T-cell (primary cell): ENCODE results near the gene TSPEAR. TPM values are rescaled to one million over a fixed set of nuclear protein-coding genes. Genes with fewer than 3 reads are reported as not detected.
"Not testable (repeated sequence)": the region's sequence is repeated elsewhere in the genome, so short reads cannot be mapped to it uniquely, and the experiment has no call there.

Experiments used
- ATAC-seq, 4 experiments: fragments of 200-7000 bp in 3 of 4; fragments of 150-1000 bp in 1 of 4; cut with Tn5 transposase; replicated peaks in 1 of 4; 1 replicate in 3 of 4; 2 replicates in 1 of 4; pipeline ENCODE4 v1.10.0; 2021; ENCODE audit warnings: moderate library complexity in 3 of 4, mild to moderate bottlenecking in 2 of 4, moderate number of reproducible peaks in 1 of 4
- CTCF ChIA-PET, 2 donors: fragments of 300-600 bp; sonication (Branson Sonifier 250); formaldehyde crosslinking; loops; one replicate each; lab custom pipeline; 2022; ENCODE audit warnings: antibody characterized with exemption in 2 of 2; lab: Charles Lee
- POLR2A ChIA-PET, 2 donors: fragments of 300-600 bp; sonication (Branson Sonifier 250); formaldehyde crosslinking; loops; one replicate each; lab custom pipeline; 2022; ENCODE audit warnings: antibody characterized with exemption in 2 of 2; lab: Charles Lee
- DNase-seq, 35 experiments: peaks; one replicate each; pipeline versions ENCODE4 v3.0.0 to v3.0.0-alpha.2; 2013 to 2023
- H3K27ac ChIP-seq: one replicate; pipeline ENCODE4 v1.5.1; 2013; ENCODE audit warnings: low read length
- H3K27me3 ChIP-seq, 2 experiments: replicated peaks in 1 of 2; 1 replicate in 1 of 2; 2 replicates in 1 of 2; pipeline versions ENCODE4 v1.6.1 to v1.7.0; 2013; ENCODE audit warnings: low read length in 1 of 2, mixed read lengths in 1 of 2; ENCODE audit not compliant: control insufficient read depth in 2 of 2, insufficient read depth in 2 of 2; ENCODE audit errors: extremely low read depth in 1 of 2
- H3K36me3 ChIP-seq, 2 donors: 1 replicate in 1 of 2; 2 replicates in 1 of 2; pipeline versions ENCODE4 v1.6.1 to v1.7.0; 2013; ENCODE audit warnings: low read length in 1 of 2; ENCODE audit not compliant: control insufficient read depth in 2 of 2, insufficient read depth in 1 of 2; ENCODE audit errors: extremely low read depth in 1 of 2
- H3K4me1 ChIP-seq, 2 experiments: 1 replicate in 1 of 2; 2 replicates in 1 of 2; pipeline versions ENCODE4 v1.6.1 to v1.7.0; 2013; ENCODE audit warnings: low read length in 2 of 2, mixed read lengths in 1 of 2; ENCODE audit not compliant: insufficient read depth in 2 of 2, control insufficient read depth in 1 of 2; ENCODE audit errors: extremely low read depth in 1 of 2
- H3K4me3 ChIP-seq, 2 donors: 1 replicate in 1 of 2; 2 replicates in 1 of 2; pipeline versions ENCODE4 v1.5.1 to v1.7.0; 2013; ENCODE audit warnings: mild to moderate bottlenecking in 2 of 2, low read length in 1 of 2, moderate library complexity in 1 of 2; ENCODE audit not compliant: control insufficient read depth in 1 of 2; ENCODE audit errors: extremely low read depth in 1 of 2
- H3K9me3 ChIP-seq: 2 replicates; pipeline ENCODE4 v1.7.0; 2013
- H3K27ac Mint-ChIP-seq, 2 donors: one replicate each; pipeline ENCODE4 v1.8.0; 2020 to 2021; ENCODE audit warnings: mild to moderate bottlenecking in 2 of 2, mixed read lengths in 2 of 2
- H3K27me3 Mint-ChIP-seq, 2 donors: one replicate each; pipeline ENCODE4 v1.8.0; 2021 to 2022; ENCODE audit warnings: mixed read lengths in 2 of 2
- H3K36me3 Mint-ChIP-seq: one replicate; pipeline ENCODE4 v1.8.0; 2021; ENCODE audit warnings: mixed read lengths
- H3K4me1 Mint-ChIP-seq, 3 donors: one replicate each; pipeline ENCODE4 v1.8.0; 2020 to 2022; ENCODE audit warnings: mixed read lengths in 3 of 3, mild to moderate bottlenecking in 1 of 3
- H3K4me3 Mint-ChIP-seq, 3 donors: one replicate each; pipeline ENCODE4 v1.8.0; 2020 to 2022; ENCODE audit warnings: mild to moderate bottlenecking in 3 of 3, mixed read lengths in 3 of 3, moderate library complexity in 3 of 3
- H3K9me3 Mint-ChIP-seq, 3 donors: one replicate each; pipeline ENCODE4 v1.8.0; 2020 to 2022; ENCODE audit warnings: mixed read lengths in 3 of 3
- WGBS: methylation state at CpG from one replicate; pipeline ENCODE4 v1.1.5; 2013; ENCODE audit warnings: missing lambda C conversion rate; ENCODE audit not compliant: insufficient coverage; 5-methylcytosine and 5-hydroxymethylcytosine counted together
- total RNA-seq, 35 experiments: library from RNA in 6 of 35; stranded (reverse) in 6 of 35; fragments of 120-200 nt in 1 of 35; gene quantifications; one replicate each; pipeline versions ENCODE4 v1.2.1 to v1.2.4 and lab custom pipeline; 2013 to 2026

Gene TSPEAR
- total RNA-seq, 5 donors from 2014 or later (not counting 1 experiment from before 2014, with no cell fraction given), result not detected

DNA sequence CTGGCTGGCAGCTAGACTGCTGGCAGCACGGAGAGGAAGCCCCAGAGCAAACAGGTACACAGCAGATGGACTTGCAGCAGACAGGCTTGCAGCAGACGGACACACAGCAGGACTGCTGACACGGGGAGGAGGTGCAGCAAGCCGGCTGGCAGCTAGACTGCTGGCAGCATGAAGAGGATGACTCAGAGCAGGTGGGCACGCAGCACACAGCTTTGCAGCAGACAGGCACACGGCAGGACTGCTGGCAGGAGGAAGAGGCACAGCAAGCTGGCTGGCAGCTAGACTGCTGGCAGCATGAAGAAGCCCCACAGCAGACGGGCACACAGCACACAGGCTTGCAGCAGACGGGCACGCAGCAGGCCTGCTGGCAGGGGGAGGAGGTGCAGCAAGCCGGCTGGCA, 160.6 kb downstream of the TSPEAR start:
- no peaks in the 10 kb centered on the region for H3K27me3 ChIP-seq
- H3K9me3 ChIP-seq, result peaks cover 2% of the 10 kb centered on the region
- Mint-ChIP-seq H3K27me3 (peaks cover 0 to under 1% of the 10 kb centered on the region in 2 donors), H3K4me1 (peaks cover 29 to 35% (median 31%) of the 10 kb centered on the region in 3 donors), H3K4me3 (no peak overlapping the region), H3K9me3 (peaks cover 13 to 23% (median 13%) of the 10 kb centered on the region in 3 donors), H3K27ac (no peak overlapping the region), H3K36me3 (peaks cover 24% of the 10 kb centered on the region)
- H3K36me3 ChIP-seq, result no peaks in the 10 kb centered on the region
- WGBS, result 83% methylated on average over 9 of the region's 10 CpGs
- no peak for ATAC-seq
- DNase-seq, result peak in 2 of 35 experiments; percentile 2 to 7
- CTCF ChIA-PET, result no interaction called here
- POLR2A ChIA-PET, result no interaction called here
- H3K4me1 ChIP-seq, result peaks cover 2 to 15% of the 10 kb centered on the region in 2 experiments
- no peak overlapping the region for H3K4me3 ChIP-seq
- no peak overlapping the region for H3K27ac ChIP-seq

DNA sequence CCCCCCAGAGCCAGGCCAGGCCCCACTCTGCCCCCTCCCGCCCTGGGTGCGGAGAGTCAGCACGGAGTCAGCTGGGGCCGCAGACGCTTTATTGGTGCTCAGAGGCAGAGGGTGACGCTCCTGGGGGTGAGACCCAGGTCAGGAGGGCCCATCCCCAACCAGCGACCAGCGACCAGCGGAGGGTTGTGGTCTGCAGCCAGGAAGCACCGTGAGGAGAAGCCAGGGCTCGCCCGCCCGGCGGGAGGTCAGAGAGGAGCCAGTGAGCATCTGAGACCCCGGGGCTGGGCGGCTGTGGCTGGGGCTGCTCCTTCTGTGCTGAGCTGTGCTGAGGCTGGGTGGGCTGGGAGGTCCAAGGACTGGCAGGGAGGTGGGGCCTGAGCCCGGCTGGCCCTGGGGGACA, 161.1 kb downstream of the TSPEAR start:
- H3K4me3 Mint-ChIP-seq, H3K27ac Mint-ChIP-seq, POLR2A ChIA-PET, H3K27ac ChIP-seq, H3K4me3 ChIP-seq, H3K36me3 ChIP-seq, ATAC-seq, H3K9me3 ChIP-seq, H3K27me3 Mint-ChIP-seq, H3K27me3 ChIP-seq, CTCF ChIA-PET: not testable (repeated sequence)
- peaks cover 28% of the 10 kb centered on the region for H3K36me3 Mint-ChIP-seq
- DNase-seq, result peak in 3 of 35 experiments; percentile 3 to 20 (median 4)
- peaks cover 13 to 28% (median 17%) of the 10 kb centered on the region in 3 donors for H3K9me3 Mint-ChIP-seq
- H3K4me1 Mint-ChIP-seq, result peaks cover 29 to 35% (median 31%) of the 10 kb centered on the region in 3 donors
- whole genome bisulfite sequencing, result 65% methylated on average over 3 of the region's 17 CpGs
- H3K4me1 ChIP-seq, result peaks cover 2 to 15% of the 10 kb centered on the region in 2 experiments

DNA sequence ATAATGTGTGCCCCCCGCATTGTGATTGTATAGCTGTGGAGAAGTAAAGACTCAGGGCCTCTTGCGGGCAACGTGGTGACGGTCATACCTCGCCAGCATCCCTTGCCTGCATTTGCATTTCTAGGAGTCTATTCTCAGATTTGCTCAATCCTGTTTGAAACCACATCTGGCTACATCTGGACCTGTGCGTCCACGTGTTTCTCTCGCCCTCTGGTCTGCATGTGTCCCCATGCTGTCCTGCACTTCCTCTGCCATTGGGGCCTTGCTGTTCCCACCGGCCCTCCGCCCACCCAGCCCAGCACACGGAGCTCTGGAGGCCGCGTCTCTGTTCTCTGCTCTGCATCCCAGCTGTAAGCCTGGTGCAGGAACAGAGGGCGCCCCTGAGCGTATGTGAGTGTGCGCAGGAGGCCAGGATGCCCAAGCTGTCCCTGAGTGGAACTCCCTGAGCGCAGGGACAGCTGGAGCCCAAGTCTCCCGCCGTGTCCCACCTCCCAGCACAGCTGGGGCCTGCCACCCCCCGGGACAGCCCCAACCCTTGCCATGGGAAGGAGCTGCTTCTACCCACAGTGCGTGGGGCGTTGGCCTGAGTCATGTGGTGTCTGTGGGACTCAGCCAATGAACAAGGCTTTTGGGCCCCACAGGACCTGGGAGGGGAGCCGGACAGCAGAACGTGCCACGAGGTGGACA, 161.7 kb downstream of the TSPEAR start:
- H3K9me3 Mint-ChIP-seq, result peaks cover 13 to 29% (median 17%) of the 10 kb centered on the region in 3 donors
- Histone ChIP-seq H3K4me1 (peaks cover 2 to 15% of the 10 kb centered on the region in 2 experiments), H3K36me3 (no peaks in the 10 kb centered on the region), H3K27ac (no peak overlapping the region), H3K4me3 (no peak overlapping the region), H3K27me3 (no peaks in the 10 kb centered on the region), H3K9me3 (peaks cover 2% of the 10 kb centered on the region)
- DNase-seq (peak in 2 of 35 experiments; percentile 3 to 4), ATAC-seq (no peak)
- peaks cover 29 to 35% (median 31%) of the 10 kb centered on the region in 3 donors for H3K4me1 Mint-ChIP-seq
- CTCF ChIA-PET, result no interaction called here
- 86% methylated on average over 21 of the region's 25 CpGs for WGBS
- POLR2A ChIA-PET, result interaction anchor here in 1 of 2 donors (0.6 kb wide), 1 partner anchor 13 kb away, joined by 3 read pairs; no protein-coding TSS in a partner anchor
- H3K27me3 Mint-ChIP-seq, result no peaks in the 10 kb centered on the region
- H3K4me3 Mint-ChIP-seq, result no peak overlapping the region
- peaks cover 28% of the 10 kb centered on the region for H3K36me3 Mint-ChIP-seq
- peak overlapping the region in 1 of 2 donors; percentile 10 for H3K27ac Mint-ChIP-seq

DNA sequence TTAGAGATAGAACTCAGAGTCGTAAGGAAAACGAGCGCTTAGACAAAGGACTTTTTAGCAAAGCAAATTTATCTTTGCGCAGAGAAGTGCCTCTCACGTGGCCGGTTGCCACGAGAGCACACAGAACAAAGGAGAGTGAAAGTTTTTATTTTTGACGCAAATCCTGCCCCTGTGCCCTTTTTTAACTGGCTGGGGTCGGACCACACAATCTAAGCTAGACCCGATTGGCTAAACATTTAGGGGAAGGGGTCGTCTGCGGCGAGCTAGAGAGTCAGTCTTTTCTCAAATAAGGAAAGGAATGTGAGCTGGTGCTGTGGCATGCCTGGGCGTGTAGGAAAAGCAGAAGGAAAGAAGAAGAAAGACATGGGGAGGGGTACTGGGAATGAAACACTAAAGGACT, 162.4 kb downstream of the TSPEAR start:
- ChIA-PET POLR2A (no interaction called here), CTCF (no interaction called here)
- no peaks in the 10 kb centered on the region for H3K27me3 Mint-ChIP-seq
- H3K27ac Mint-ChIP-seq, result peak overlapping the region; percentile 10 to 99
- no peaks in the 10 kb centered on the region for H3K36me3 ChIP-seq
- DNase-seq (peak in 1 of 35 experiments; percentile 1), ATAC-seq (no peak)
- H3K36me3 Mint-ChIP-seq, result peaks cover 28% of the 10 kb centered on the region
- 85% methylated on average over 14 of the region's 14 CpGs for WGBS
- peaks cover 2 to 15% of the 10 kb centered on the region in 2 experiments for H3K4me1 ChIP-seq
- H3K4me1 Mint-ChIP-seq, result peaks cover 29 to 35% (median 31%) of the 10 kb centered on the region in 3 donors
- no peak overlapping the region for H3K27ac ChIP-seq
- no peaks in the 10 kb centered on the region for H3K27me3 ChIP-seq
- no peak overlapping the region for H3K4me3 Mint-ChIP-seq
- no peak overlapping the region for H3K4me3 ChIP-seq
- H3K9me3 ChIP-seq, result peaks cover 2% of the 10 kb centered on the region
- H3K9me3 Mint-ChIP-seq, result peaks cover 13 to 29% (median 17%) of the 10 kb centered on the region in 3 donors

DNA sequence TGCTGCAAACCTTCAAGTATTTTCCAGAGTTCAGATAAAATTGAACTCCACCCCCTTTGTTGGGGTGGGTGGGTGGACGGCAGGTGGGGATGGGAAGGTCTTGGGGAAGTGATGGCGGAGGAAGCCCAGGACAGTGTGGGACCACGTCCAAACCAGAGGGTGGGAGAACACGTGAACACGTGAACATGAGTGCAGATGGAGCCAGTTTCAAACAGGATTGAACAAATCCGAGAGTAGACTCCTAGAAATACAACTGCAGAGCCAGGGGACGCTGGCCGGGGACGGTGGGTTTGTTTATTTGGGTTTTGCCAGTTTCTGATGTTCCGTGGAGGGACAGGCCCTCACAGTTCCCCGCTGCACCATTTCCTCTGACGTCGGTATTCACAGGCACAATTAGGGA, 163.0 kb downstream of the TSPEAR start:
- peak overlapping the region; percentile 99 for H3K27ac Mint-ChIP-seq
- ATAC-seq (no peak), DNase-seq (no peak)
- H3K9me3 Mint-ChIP-seq, result peaks cover 13 to 26% (median 17%) of the 10 kb centered on the region in 3 donors
- Histone ChIP-seq H3K4me3 (no peak overlapping the region), H3K36me3 (no peaks in the 10 kb centered on the region), H3K27ac (no peak overlapping the region), H3K4me1 (peaks cover 2 to 15% of the 10 kb centered on the region in 2 experiments), H3K9me3 (peaks cover 2% of the 10 kb centered on the region), H3K27me3 (no peaks in the 10 kb centered on the region)
- ChIA-PET POLR2A (no interaction called here), CTCF (no interaction called here)
- H3K4me1 Mint-ChIP-seq, result peaks cover 29 to 35% (median 31%) of the 10 kb centered on the region in 3 donors
- 95% methylated on average over 8 of the region's 13 CpGs for WGBS
- H3K4me3 Mint-ChIP-seq, result peak overlapping the region in 1 of 3 donors; percentile 79
- no peaks in the 10 kb centered on the region for H3K27me3 Mint-ChIP-seq
- peaks cover 26% of the 10 kb centered on the region for H3K36me3 Mint-ChIP-seq

- peak overlapping the region in 1 of 2 donors; percentile 13 for H3K4me3 ChIP-seq
These were observed 163.6 kb downstream of the TSPEAR start for GRCh38 chr21:44547656-44548331.

More at GRCh38 chr21:44547656-44548331, 163.6 kb downstream of the TSPEAR start:
- H3K27ac ChIP-seq, result peak overlapping the region; percentile 55
- H3K9me3 ChIP-seq, result peaks cover 2% of the 10 kb centered on the region
- H3K4me3 Mint-ChIP-seq, result peak overlapping the region; percentile 68 to 79 (median 69)
- H3K27me3 Mint-ChIP-seq, result no peaks in the 10 kb centered on the region
- ChIA-PET POLR2A (no interaction called here), CTCF (no interaction called here)
- H3K4me1 Mint-ChIP-seq, result peaks cover 29 to 35% (median 31%) of the 10 kb centered on the region in 3 donors
- peak; percentile 93 to 99 (median 96) for ATAC-seq
- H3K27ac Mint-ChIP-seq, result peak overlapping the region; percentile 99
- H3K36me3 ChIP-seq, result no peaks in the 10 kb centered on the region
- peaks cover 2 to 15% of the 10 kb centered on the region in 2 experiments for H3K4me1 ChIP-seq
- no peaks in the 10 kb centered on the region for H3K27me3 ChIP-seq
- WGBS, result 0% methylated on average over 3 of the region's 5 CpGs
- DNase-seq, result peak in 34 of 35 experiments; percentile 14 to 71 (median 36)
- peaks cover 13 to 20% (median 15%) of the 10 kb centered on the region in 3 donors for H3K9me3 Mint-ChIP-seq
- peaks cover 20% of the 10 kb centered on the region for H3K36me3 Mint-ChIP-seq
